EL (cell line): ENCODE data around the gene CNOT1.

Experiments used
- DNase-seq: peaks from one replicate; pipeline ENCODE4 v3.0.0-alpha.2; 2016

The CNOT1 gene

GRCh38 chr16:58515871-58516767, 113.5 kb downstream of the CNOT1 start:
- peak; percentile 21 for DNase-seq

- peak; percentile 83 for DNase-seq
These were observed 114.3 kb downstream of the CNOT1 start, which contains the start of gene SETD6 for GRCh38 chr16:58515125-58515870. SETD6 (plus strand) TSS chr16:58515517; CDS start chr16:58515538, 21 bp downstream.

GRCh38 chr16:58513874-58514273, 115.8 kb downstream of the CNOT1 start:
- DNase-seq = peak; percentile 35

- peak; percentile 55 for DNase-seq
These were observed 117.5 kb downstream of the CNOT1 start for GRCh38 chr16:58511933-58512815.

GRCh38 chr16:58510776-58511628, 118.6 kb downstream of the CNOT1 start:
- DNase-seq = no peak

GRCh38 chr16:58510097-58510775, 119.4 kb downstream of the CNOT1 start:
- DNase-seq = no peak

- no peak for DNase-seq
These were observed 120.2 kb downstream of the CNOT1 start for GRCh38 chr16:58509256-58510096.

GRCh38 chr16:58508671-58509251, 120.9 kb downstream of the CNOT1 start:
- DNase-seq = no peak

- DNase-seq = no peak
These were observed 121.5 kb downstream of the CNOT1 start for GRCh38 chr16:58507963-58508670.

- DNase-seq = no peak
These were observed 122.2 kb downstream of the CNOT1 start for GRCh38 chr16:58507195-58507962.

- no peak for DNase-seq
These were observed 123.1 kb downstream of the CNOT1 start for GRCh38 chr16:58506241-58507194.

- no peak for DNase-seq
These were observed 125.5 kb downstream of the CNOT1 start for GRCh38 chr16:58503863-58504688.

GRCh38 chr16:58503166-58503862, 126.3 kb downstream of the CNOT1 start:
- no peak for DNase-seq

GRCh38 chr16:58502217-58502921, 127.3 kb downstream of the CNOT1 start:
- DNase-seq = no peak
